HG02588 (cell line): ENCODE measurements around the gene NUCKS1.

Experiments
- ATAC-seq: cut with Tn5 transposase; IDR thresholded peaks from one replicate; pipeline ENCODE4 v1.9.1; 2021; ENCODE audit warnings: mild to moderate bottlenecking, moderate library complexity; ENCODE audit not compliant: unreplicated experiment

The NUCKS1 gene

DNA sequence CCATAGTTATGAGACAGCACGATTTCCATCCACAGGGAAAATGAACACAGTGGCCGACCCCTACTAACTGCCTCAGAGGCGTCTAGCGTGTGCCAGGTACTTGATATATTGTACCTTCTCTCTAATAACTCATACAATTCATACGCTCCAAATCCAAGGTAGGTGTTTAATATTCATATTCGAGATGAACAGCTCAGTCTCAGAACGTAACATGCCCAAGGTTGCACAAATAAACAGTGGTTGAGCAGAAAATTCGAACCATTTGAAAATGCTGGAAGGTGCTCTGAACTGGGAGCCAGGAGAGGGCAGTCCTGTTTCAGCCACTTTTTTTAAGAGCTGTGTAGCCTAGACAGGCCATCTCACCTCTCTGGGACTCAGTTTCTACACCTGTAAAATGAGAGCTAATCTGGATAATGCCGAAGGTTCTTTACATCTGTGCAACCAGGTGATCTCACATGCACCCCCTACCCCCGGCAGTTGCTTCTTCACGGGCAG lies 77.5 kb downstream of the NUCKS1 start:
- ATAC-seq = no peak

DNA sequence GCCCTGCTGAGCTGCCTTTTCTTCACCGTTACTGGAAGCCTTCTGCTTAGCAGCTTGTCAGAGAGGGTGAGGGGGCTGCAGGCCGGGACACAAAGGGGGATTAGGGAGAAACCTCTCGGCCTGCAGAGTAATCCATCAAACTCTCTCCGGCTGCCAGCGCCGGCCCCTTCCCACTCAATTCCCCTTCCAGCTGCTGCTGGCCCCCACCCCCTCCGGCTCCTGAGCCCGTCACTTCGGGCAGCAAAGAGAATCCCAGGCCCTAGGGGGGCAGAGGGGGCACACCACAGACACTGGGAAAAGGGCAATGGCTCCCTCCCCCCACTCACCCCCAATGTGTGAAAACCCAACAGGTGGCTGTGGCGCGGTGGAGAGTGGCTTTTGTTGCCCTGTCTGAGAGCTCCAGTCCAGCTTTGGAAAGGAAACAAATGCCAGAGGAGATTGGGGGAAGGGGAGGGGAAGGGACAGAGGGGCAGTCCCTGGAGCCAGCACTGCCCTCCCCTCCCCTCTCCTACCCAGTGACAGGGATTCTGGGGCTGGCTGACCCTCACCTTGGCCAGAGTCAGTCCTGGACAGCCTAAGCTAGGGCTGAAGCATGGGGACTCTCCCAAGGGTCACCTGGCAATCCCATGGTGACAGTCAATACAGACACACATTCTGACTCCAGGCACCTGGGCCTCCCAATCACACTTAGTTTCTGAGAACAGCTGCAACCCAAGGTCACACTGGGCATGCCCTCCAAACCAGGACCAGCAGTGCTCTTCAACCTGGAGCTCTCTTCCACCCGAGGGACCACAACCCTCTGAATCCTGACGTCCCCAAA lies 79.2 kb downstream of the NUCKS1 start:
- no peak for ATAC-seq

- ATAC-seq = no peak
Measured at GRCh38 chr1:205670150-205670446, 79.9 kb downstream of the NUCKS1 start.

DNA sequence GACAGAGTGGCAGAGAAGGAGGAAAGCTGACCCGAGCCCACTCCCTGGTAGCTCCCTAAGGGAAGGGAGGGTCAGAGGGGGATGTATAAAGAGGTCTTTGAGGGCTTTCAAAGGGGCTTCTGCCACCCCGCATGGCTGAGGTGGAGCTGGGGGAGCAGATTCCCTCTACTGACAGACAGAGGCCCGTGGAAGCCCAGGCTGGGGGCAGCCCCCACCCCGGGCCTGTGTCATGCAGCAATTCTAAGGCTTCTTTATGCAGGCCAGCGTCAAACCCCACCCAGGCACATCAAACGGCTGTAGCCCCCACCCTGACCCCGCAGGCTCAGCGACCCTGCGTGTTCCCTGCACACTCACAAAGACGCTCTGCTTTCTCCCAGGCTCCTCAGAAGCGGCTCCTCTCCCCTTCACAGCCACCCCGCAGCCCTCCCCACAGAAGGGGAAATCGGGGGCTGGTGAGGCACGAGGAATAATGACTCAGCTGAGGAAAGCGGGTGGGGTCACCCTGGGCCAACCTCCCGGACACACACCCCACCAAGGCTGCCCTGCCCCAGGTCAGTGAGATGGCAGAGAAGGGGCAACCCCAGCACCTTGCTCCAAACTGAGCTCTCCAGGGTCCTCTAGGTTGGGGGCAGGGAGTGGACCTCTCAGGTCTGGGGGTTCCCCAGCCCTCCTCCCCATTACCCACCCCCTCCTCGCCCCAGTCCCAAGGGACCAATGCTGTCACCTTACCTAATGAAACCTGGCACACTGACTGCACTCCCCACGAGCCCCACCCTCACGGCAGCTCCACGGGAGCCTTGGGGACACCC lies 80.4 kb downstream of the NUCKS1 start:
- peak; percentile 29 for ATAC-seq

DNA sequence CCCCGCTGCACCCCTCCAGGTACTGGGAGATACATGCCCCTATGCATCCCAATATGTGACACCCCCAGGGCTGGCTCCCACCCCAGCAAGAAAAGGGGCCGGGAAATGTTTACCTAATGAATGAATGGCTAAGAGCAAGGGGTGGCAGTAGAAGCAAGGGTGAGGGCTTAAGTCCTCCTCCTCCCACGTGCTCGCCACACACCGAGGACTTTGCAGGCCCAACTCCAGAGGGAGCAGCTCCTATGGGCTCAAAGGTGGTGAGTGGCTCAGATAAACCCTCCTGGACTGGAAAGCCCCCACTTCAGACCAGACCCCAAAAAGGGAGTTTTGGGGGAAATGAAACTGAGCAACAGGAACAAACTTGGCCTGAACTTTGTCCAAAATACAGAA lies 81.0 kb downstream of the NUCKS1 start:
- peak; percentile 49 for ATAC-seq

DNA sequence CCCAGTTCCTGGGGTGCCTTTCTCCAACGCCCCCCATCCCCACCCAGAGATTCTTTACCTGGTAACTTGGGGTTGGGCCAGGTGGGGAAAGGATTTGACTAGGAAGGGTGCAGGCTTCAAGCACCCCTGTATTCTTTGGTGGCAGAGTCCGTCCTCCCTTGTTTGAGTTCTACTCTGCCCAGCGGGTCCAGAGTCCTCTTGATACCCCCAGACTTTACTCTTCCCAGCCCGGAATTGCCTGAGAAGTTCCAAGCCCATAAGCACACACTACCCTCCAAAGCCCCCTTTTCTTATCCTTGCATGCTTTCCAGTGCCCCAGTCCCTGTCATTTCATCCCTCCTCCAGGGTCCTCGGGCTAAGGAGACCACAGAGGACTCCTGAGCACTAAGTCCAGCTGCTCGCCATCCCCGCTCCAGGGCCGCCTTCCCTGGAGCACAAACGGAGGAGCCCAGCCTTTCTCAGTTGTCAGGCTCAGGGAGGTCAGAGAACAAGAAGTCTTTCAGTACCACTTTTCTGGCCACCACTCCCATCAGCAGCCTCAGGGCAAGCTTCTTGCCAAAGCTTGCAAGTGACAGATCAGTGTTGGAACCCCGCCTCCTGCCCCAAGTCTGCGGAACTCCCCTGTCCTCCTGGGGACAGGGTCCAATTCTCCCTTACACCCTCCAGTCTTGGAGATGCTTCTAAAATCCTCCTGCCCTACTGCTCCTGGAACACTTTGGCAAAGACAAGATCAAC lies 81.9 kb downstream of the NUCKS1 start:
- ATAC-seq = no peak

- ATAC-seq = no peak
Measured at GRCh38 chr1:205666372-205667166, 83.4 kb downstream of the NUCKS1 start.

- no peak for ATAC-seq
Measured at GRCh38 chr1:205665201-205666045, 84.6 kb downstream of the NUCKS1 start.

- no peak for ATAC-seq
Measured at GRCh38 chr1:205664399-205665017, 85.5 kb downstream of the NUCKS1 start.

- ATAC-seq = no peak
Measured at GRCh38 chr1:205663286-205663936, 86.6 kb downstream of the NUCKS1 start.
